ENCODE data around the gene MCF2L. TPM values are rescaled to one million over a fixed set of nuclear protein-coding genes. Genes with fewer than 3 reads are reported as not detected.
"Not testable (repeated sequence)": the region's sequence is repeated elsewhere in the genome, so short reads cannot be mapped to it uniquely, and the experiment has no call there.

The MCF2L gene
- total and polyA plus RNA-seq, 8 donors: 16.0 to 83.6 (median 23.6) TPM

DNA sequence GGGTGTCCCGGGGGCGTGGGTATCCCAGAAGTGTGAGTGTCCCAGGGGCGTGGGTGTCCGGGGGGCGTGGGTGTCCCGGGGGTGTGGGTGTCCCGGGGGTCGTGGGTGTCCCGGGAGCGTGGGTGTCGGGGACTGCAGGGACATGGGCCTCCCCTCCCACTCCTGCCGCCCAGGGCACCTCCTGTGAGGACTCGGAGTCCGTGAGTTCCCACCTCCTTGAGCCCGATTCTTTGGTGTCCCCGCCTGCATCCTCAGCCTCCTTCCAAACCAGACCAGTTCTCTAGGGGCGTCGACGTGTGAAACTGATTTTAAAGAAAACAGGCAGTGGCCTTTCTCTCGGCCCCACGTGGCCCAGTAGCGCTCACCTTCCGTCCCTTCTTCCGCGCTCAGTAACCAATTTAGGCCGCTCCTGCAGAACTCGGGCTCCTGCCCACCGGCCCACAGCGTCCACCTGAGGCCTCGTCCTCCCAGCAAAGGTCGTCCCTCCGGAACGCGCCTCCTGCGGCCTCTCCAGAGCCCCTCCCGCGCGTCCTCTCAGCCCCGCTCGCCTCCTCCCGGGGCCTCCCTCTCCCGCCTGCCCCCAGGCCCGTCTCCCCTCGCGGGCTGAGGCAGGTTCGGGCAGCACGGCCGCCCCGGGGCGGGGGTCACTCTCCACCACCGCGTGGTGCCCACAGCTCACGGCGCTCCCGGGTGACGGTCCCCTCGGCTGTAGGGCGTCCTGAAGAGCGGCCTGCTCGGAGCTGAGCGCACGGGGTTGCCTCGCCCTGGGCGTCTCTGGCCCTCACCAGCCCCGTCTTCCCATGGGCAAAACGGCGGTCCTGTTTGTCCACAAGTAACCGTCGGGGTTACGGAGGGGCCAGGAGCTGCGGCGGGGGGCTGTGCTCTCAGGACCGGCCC is 140.4 kb downstream of the MCF2L start:
- H3K27ac ChIP-seq: no peak overlapping the region
- WGBS, 2 donors: 31 to 32% methylated on average over 66 to 73 of the region's 73 CpGs
- H3K4me1 ChIP-seq: peaks cover 0 to 4% (median 0%) of the 10 kb centered on the region in 3 donors
- H3K27me3 ChIP-seq: peaks cover 0 to 10% (median 5%) of the 10 kb centered on the region in 4 donors
- ATAC-seq (peak in 2 of 4 donors; percentile 11 to 24), DNase-seq (peak in 3 of 6 donors; percentile 20 to 68 (median 60)), FAIRE-seq (no peak)
- H3K9me3 ChIP-seq: no peaks in the 10 kb centered on the region
- TF ChIP-seq, protein P1, sequence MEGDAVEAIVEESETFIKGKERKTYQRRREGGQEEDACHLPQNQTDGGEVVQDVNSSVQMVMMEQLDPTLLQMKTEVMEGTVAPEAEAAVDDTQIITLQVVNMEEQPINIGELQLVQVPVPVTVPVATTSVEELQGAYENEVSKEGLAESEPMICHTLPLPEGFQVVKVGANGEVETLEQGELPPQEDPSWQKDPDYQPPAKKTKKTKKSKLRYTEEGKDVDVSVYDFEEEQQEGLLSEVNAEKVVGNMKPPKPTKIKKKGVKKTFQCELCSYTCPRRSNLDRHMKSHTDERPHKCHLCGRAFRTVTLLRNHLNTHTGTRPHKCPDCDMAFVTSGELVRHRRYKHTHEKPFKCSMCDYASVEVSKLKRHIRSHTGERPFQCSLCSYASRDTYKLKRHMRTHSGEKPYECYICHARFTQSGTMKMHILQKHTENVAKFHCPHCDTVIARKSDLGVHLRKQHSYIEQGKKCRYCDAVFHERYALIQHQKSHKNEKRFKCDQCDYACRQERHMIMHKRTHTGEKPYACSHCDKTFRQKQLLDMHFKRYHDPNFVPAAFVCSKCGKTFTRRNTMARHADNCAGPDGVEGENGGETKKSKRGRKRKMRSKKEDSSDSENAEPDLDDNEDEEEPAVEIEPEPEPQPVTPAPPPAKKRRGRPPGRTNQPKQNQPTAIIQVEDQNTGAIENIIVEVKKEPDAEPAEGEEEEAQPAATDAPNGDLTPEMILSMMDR (IDR thresholded peaks at IDR 0.05): no peak
- intact Hi-C loops (cut with DNase I): no loop called here
- no peaks in the 10 kb centered on the region for H3K36me3 ChIP-seq
- peak overlapping the region in 1 of 4 donors; percentile 48 for H3K4me3 ChIP-seq

DNA sequence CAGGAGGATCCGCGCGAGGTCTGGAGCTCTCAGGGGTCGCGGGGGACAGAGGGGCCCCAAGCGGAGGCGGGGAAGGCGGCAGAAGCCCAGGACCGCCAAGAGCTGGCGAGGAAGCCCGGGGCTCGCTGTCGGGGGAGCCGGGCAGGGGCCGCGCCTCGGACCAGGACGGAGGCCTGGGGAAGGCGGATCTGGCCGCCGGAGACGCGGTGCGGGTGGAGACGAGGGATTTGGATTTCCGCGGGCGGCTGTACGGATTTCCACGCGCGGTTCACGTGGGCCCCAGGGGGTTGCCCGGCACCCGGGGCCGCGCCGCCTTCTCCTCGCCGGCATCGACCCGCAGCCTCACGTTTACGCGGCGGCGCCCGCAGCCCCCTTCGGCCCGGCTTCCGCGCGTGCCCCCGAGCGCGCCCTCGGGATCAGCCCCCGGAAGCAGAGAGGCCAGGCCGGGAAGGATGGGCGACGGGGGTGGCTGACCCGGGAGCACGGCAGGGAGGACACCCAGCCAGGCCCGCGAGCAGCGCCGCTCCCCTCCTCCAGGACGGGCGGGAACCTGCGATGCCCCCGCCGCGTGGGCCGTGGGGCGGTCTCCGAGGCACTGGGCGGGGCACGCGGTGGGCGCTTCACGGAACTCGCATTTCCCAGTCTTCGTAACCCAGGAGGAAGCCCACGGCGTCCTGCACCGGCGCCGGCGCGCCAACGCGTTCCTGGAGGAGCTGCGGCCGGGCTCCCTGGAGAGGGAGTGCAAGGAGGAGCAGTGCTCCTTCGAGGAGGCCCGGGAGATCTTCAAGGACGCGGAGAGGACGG is 141.2 kb downstream of the MCF2L start:
- Histone ChIP-seq H3K27ac (no peak overlapping the region), H3K9me3 (no peaks in the 10 kb centered on the region), H3K4me1 (peaks cover 0 to 4% (median 0%) of the 10 kb centered on the region in 3 donors), H3K4me3 (peak overlapping the region; percentile 14 to 48 (median 22)), H3K36me3 (no peaks in the 10 kb centered on the region), H3K27me3 (peaks cover 0 to 10% (median 5%) of the 10 kb centered on the region in 4 donors)
- no peak for FAIRE-seq
- 1 to 3% methylated on average over 48 to 99 of the region's 99 CpGs for WGBS, 2 donors
- intact Hi-C loops (cut with DNase I): no loop called here
- TF ChIP-seq, protein P1 (IDR thresholded peaks at IDR 0.05): no peak
- peak in 2 of 6 donors; percentile 59 to 61 for DNase-seq
- ATAC-seq: peak; percentile 24 to 55 (median 48)

- intact Hi-C loops (cut with DNase I): no loop called here
- no peaks in the 10 kb centered on the region for H3K36me3 ChIP-seq
- TF ChIP-seq, protein P1 (IDR thresholded peaks at IDR 0.05): no peak
- H3K4me1 ChIP-seq: peaks cover 0 to 4% (median 0%) of the 10 kb centered on the region in 3 donors
- ATAC-seq (no peak), FAIRE-seq (no peak), DNase-seq (peak in 1 of 6 donors; percentile 37)
- 14 to 19% methylated on average over 49 of the region's 49 CpGs for WGBS, 2 donors
- H3K27me3 ChIP-seq: peaks cover 0 to 10% (median 5%) of the 10 kb centered on the region in 4 donors
- H3K4me3 ChIP-seq: peak overlapping the region; percentile 14 to 48 (median 22)
- H3K9me3 ChIP-seq: no peaks in the 10 kb centered on the region
- no peak overlapping the region for H3K27ac ChIP-seq
These were observed 141.9 kb downstream of the MCF2L start for GRCh38 chr13:113110852-113111315.

GRCh38 chr13:113111821-113112220 is 142.8 kb downstream of the MCF2L start:
- H3K27ac ChIP-seq; intact Hi-C loops (cut with DNase I); ATAC-seq; H3K4me1 ChIP-seq; DNase-seq; H3K36me3 ChIP-seq; FAIRE-seq; H3K9me3 ChIP-seq; H3K4me3 ChIP-seq: not testable (repeated sequence)
- peaks cover 0 to 10% (median 5%) of the 10 kb centered on the region in 4 donors for H3K27me3 ChIP-seq
- 65 to 76% methylated on average over 5 of the region's 5 CpGs for WGBS, 2 donors

DNA sequence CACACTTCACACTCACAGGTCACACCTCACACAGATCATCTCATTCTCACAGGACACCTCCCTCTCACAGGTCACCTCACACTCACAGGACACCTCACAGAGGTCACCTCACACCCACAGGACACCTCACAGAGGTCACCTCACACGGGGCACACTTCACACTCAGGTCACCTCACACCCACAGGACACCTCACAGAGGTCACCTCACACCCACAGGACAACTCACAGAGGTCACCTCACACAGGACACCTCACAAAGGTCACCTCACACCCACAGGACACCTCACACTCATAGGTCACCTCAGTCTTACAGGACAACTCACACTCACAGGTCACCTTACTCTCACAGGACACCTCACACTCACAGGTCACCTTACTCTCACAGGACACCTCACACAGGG is 143.5 kb downstream of the MCF2L start:
- DNase-seq; H3K4me1 ChIP-seq; H3K36me3 ChIP-seq; H3K9me3 ChIP-seq; H3K27ac ChIP-seq; intact Hi-C loops (cut with DNase I); ATAC-seq; H3K4me3 ChIP-seq; FAIRE-seq: not testable (repeated sequence)
- peaks cover 0 to 10% (median 5%) of the 10 kb centered on the region in 4 donors for H3K27me3 ChIP-seq
- WGBS, 2 donors: 46 to 67% methylated on average over 1 of the region's 1 CpG
